ENCODE data around the gene OIT3.

The OIT3 gene

GRCh38 chr10:72976886-72977285 lies 83.3 kb downstream of the OIT3 start:
- DNase-seq: no peak
- no peaks in the 10 kb centered on the region for H3K27me3 ChIP-seq (ENCODE audit: insufficient read depth, low read depth, severe bottlenecking)
- H3K36me3 ChIP-seq: no peaks in the 10 kb centered on the region
- TF ChIP-seq, protein P1, sequence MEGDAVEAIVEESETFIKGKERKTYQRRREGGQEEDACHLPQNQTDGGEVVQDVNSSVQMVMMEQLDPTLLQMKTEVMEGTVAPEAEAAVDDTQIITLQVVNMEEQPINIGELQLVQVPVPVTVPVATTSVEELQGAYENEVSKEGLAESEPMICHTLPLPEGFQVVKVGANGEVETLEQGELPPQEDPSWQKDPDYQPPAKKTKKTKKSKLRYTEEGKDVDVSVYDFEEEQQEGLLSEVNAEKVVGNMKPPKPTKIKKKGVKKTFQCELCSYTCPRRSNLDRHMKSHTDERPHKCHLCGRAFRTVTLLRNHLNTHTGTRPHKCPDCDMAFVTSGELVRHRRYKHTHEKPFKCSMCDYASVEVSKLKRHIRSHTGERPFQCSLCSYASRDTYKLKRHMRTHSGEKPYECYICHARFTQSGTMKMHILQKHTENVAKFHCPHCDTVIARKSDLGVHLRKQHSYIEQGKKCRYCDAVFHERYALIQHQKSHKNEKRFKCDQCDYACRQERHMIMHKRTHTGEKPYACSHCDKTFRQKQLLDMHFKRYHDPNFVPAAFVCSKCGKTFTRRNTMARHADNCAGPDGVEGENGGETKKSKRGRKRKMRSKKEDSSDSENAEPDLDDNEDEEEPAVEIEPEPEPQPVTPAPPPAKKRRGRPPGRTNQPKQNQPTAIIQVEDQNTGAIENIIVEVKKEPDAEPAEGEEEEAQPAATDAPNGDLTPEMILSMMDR (IDR thresholded peaks at IDR 0.05; ENCODE audit: low read depth, low read length): no peak
- no peak overlapping the region for H3K4me3 ChIP-seq (ENCODE audit: low read depth, low read length)
- peaks cover 16% of the 10 kb centered on the region for H3K9me3 ChIP-seq (ENCODE audit: severe bottlenecking)
- H3K27ac ChIP-seq: no peak overlapping the region

GRCh38 chr10:72979709-72980108 lies 86.2 kb downstream of the OIT3 start:
- TF ChIP-seq, protein P1 (IDR thresholded peaks at IDR 0.05; ENCODE audit: low read depth, low read length): no peak
- Histone ChIP-seq H3K9me3 (ENCODE audit: severe bottlenecking) (peaks cover 16% of the 10 kb centered on the region), H3K36me3 (no peaks in the 10 kb centered on the region), H3K27me3 (ENCODE audit: insufficient read depth, low read depth, severe bottlenecking) (no peaks in the 10 kb centered on the region), H3K27ac (no peak overlapping the region), H3K4me3 (ENCODE audit: low read depth, low read length) (no peak overlapping the region)
- DNase-seq: no peak

DNA sequence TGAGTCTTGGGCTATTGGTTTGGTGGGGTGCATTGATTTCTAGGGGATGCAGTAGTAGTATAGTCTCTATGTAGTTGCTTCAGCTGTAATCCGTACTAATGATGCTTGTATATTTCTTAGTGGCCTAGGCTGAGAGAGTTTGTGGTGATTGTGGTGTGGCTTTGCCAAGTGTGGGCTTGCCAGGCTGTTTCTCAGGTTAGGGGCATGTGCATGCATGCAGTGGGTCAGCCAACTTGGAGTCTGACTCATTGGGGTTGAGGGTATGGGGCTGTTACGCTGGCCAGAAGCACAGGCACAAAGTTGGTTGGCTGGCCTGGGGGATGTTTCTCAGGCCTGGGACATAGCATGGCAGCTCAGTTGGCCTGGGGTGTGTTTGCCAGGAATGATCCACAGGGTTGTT lies 86.8 kb downstream of the OIT3 start:
- Histone ChIP-seq H3K27ac (no peak overlapping the region), H3K9me3 (ENCODE audit: severe bottlenecking) (peaks cover 16% of the 10 kb centered on the region), H3K4me3 (ENCODE audit: low read depth, low read length) (no peak overlapping the region), H3K27me3 (ENCODE audit: insufficient read depth, low read depth, severe bottlenecking) (no peaks in the 10 kb centered on the region), H3K36me3 (no peaks in the 10 kb centered on the region)
- TF ChIP-seq, protein P1 (IDR thresholded peaks at IDR 0.05; ENCODE audit: low read depth, low read length): no peak
- DNase-seq: no peak

DNA sequence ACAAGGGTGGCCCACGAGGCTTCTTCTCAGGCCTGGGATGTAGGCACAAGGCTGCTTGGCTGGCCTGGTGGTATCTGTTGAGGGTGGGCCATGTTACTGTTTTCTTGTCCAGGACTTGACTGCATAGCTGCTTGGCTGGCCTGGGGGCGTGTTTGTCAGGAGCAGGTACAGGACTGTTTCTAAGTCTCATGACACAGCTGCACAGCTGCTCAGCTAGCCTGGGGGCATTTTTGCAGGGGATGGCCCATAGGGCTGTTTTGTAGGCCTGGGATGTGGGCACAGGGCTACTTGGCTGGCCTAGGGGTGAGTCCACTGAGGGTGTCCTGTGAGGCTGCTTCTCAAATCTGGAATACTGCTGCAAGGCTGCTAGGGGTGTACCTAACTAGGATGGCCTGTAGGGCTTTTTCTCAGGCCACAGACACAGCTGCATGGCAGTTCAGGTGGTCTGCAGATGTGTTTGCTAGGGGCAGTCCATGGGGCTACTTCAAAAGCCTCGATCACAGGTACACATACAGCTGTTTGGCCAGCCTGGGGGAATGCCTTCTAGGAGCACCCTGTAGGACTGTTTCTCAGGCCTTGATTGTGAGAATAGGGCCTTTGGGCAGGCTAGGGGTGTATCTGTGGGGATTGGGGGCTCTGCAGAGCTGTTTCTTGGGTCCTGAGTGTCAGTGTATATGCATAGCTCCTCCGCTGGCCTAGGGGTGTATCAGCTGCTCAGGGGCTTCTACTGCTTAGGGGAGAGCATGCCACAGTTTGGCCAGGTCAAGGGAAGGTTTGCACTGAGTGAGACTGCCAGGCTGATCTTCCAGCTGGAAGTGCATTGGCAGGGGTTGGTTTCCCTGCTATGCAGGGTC lies 87.7 kb downstream of the OIT3 start:
- no peaks in the 10 kb centered on the region for H3K36me3 ChIP-seq
- H3K27ac ChIP-seq: no peak overlapping the region
- no peak overlapping the region for H3K4me3 ChIP-seq (ENCODE audit: low read depth, low read length)
- H3K27me3 ChIP-seq (ENCODE audit: insufficient read depth, low read depth, severe bottlenecking): no peaks in the 10 kb centered on the region
- TF ChIP-seq, protein P1 (IDR thresholded peaks at IDR 0.05; ENCODE audit: low read depth, low read length): no peak
- H3K9me3 ChIP-seq (ENCODE audit: severe bottlenecking): peaks cover 16% of the 10 kb centered on the region
- DNase-seq: no peak

GRCh38 chr10:72981882-72982529 lies 88.5 kb downstream of the OIT3 start:
- no peak for DNase-seq
- TF ChIP-seq, protein P1 (IDR thresholded peaks at IDR 0.05; ENCODE audit: low read depth, low read length): no peak
- Histone ChIP-seq H3K36me3 (no peaks in the 10 kb centered on the region), H3K4me3 (ENCODE audit: low read depth, low read length) (no peak overlapping the region), H3K27me3 (ENCODE audit: insufficient read depth, low read depth, severe bottlenecking) (no peaks in the 10 kb centered on the region), H3K27ac (no peak overlapping the region), H3K9me3 (ENCODE audit: severe bottlenecking) (peaks cover 16% of the 10 kb centered on the region)

Measured in WERI-Rb-1 (cell line).